Uterus (tissue), 4 donors: ENCODE measurements around the gene RNASET2. TPM values are rescaled to one million over a fixed set of nuclear protein-coding genes. Genes with fewer than 3 reads are reported as not detected.
A peak's percentile ranks its signal among the peaks of the same experiment; 100 is the strongest.

Source experiments
- DNase-seq, 2 donors: peaks; one replicate each; pipeline ENCODE4 v3.0.0-alpha.2; 2019 to 2020
- H3K27ac ChIP-seq, 2 donors: fragments of 200-600 bp; sonication (generic); 1 replicate in 1 of 2; 2 replicates in 1 of 2; pipeline ENCODE4 v1.5.1; 2016 to 2018
- H3K27me3 ChIP-seq, 2 donors: fragments of 200-600 bp; sonication (generic); one replicate each; pipeline ENCODE4 v1.5.1; 2018 to 2019; ENCODE audit warnings: control low read depth in 1 of 2
- H3K36me3 ChIP-seq, 2 donors: fragments of 200-600 bp; sonication (generic); one replicate each; pipeline ENCODE4 v1.5.1; 2019; ENCODE audit warnings: control low read depth in 1 of 2
- H3K4me1 ChIP-seq, 2 donors: fragments of 200-600 bp; sonication (generic); one replicate each; pipeline ENCODE4 v1.5.1; 2018 to 2019; ENCODE audit warnings: control low read depth in 1 of 2
- H3K4me3 ChIP-seq, 2 donors: fragments of 200-600 bp; sonication (generic); 1 replicate in 1 of 2; 2 replicates in 1 of 2; pipeline ENCODE4 v1.5.1; 2018 to 2019; ENCODE audit warnings: mild to moderate bottlenecking in 1 of 2
- H3K9me3 ChIP-seq, 2 donors: fragments of 200-600 bp; sonication (generic); one replicate each; pipeline ENCODE4 v1.5.1; 2019; ENCODE audit warnings: control low read depth in 1 of 2
- CTCF ChIP-seq, 4 experiments: fragments of 200-600 bp in 2 of 4; fragments of 450-650 bp in 2 of 4; sonication (generic) in 2 of 4; IDR thresholded peaks; one replicate each; pipeline ENCODE4 v1.5.1; 2016 to 2019; ENCODE audit warnings: antibody characterized with exemption in 4 of 4, mild to moderate bottlenecking in 2 of 4, moderate library complexity in 1 of 4
- POLR2A ChIP-seq, 2 donors: fragments of 450-650 bp; IDR thresholded peaks; one replicate each; pipeline ENCODE4 v1.6.1; 2016; ENCODE audit warnings: antibody characterized with exemption in 2 of 2, mild to moderate bottlenecking in 1 of 2, moderate library complexity in 1 of 2
- intact Hi-C: fragments of 100-400 bp; cut with DNase I; formaldehyde crosslinking; loops from one replicate; pipeline ENCODE4 v1.15.1; 2023; ENCODE audit warnings: low total_unique reads
- total RNA-seq, 4 donors: library from RNA; depleted of rRNA in 3 of 4; stranded (reverse); fragments of >200 nt in 3 of 4; gene quantifications; one replicate each; pipeline versions ENCODE4 v1.1.0 to v1.2.4, GENCODE V29; 2014 to 2023
- donor health status: DM: yes; HTN: yes; CAD: no.

RNASET2 gene
- total RNA-seq, 4 donors from 2014 or later = 22.0 to 184 (median 30.3) TPM

- TF ChIP-seq CTCF (IDR thresholded peaks at IDR 0.05) (no peak), POLR2A (IDR thresholded peaks at IDR 0.05) (no peak)
- no peaks in the 10 kb centered on the region for H3K9me3 ChIP-seq
- intact Hi-C loops = no loop called here
- H3K27me3 ChIP-seq = no peaks in the 10 kb centered on the region
- no peak for DNase-seq
- no peak overlapping the region for H3K27ac ChIP-seq
- peaks cover 3 to 6% of the 10 kb centered on the region in 2 donors for H3K4me1 ChIP-seq
- no peak overlapping the region for H3K4me3 ChIP-seq
- H3K36me3 ChIP-seq = no peaks in the 10 kb centered on the region
These were observed 3.7 kb upstream of the RNASET2 start for GRCh38 chr6:166959911-166960608.

DNA sequence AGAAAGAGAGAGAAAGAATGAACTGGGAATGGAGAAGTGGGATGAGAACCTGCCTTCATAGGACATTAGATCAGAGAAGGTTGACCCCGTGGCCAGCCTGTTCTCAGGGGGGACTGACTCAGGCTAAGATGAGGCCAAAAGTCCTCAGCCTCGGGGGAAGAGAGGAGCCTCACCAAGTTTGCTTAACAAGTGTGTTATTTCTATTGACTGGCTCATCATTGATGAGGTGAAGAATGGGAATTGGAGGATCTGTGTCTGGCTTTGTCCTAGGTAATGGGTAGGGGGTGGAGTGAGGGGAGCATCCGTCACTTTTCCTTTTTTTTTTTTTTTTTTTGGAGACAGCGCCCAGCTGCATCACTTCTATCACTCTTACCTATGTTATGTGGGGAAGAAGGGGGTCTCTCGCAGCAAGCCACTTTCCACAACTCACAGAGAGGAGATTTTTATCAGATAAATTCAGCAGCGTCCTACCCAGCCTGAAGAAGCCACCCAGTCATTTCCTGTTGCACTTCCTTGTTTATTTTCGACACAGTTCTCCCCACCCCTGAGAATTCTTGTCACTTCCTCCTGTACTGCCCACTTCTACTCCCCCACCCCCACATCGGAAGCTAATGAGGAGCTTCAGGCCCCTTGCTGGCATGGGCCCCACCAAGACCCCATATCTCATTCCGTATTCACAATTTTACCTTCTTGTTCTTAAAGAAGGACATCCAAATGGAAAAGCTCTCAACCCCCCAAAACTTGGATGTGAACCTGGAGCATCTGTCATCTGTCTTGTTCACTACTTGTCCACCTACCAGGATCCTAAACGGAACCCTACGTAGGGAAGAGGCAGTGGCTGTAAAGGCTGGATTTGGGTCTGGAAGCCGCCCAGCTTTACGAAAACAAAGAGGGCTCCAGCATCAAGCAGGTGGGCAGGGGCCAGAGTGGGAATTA is 2.8 kb upstream of the RNASET2 start:
- H3K27me3 ChIP-seq = no peaks in the 10 kb centered on the region
- peaks cover 3 to 6% of the 10 kb centered on the region in 2 donors for H3K4me1 ChIP-seq
- TF ChIP-seq CTCF (IDR thresholded peaks at IDR 0.05) (no peak), POLR2A (IDR thresholded peaks at IDR 0.05) (no peak)
- no peak overlapping the region for H3K27ac ChIP-seq
- no peaks in the 10 kb centered on the region for H3K9me3 ChIP-seq
- intact Hi-C loops = no loop called here
- no peak for DNase-seq
- no peak overlapping the region for H3K4me3 ChIP-seq
- H3K36me3 ChIP-seq = no peaks in the 10 kb centered on the region

- no peak for TF ChIP-seq POLR2A (IDR thresholded peaks at IDR 0.05)
- intact Hi-C loops = no loop called here
- no peak for DNase-seq
- H3K27me3 ChIP-seq = no peaks in the 10 kb centered on the region
- H3K4me3 ChIP-seq = no peak overlapping the region
- H3K9me3 ChIP-seq = no peaks in the 10 kb centered on the region
- peaks cover 3 to 6% of the 10 kb centered on the region in 2 donors for H3K4me1 ChIP-seq
- H3K36me3 ChIP-seq = no peaks in the 10 kb centered on the region
- H3K27ac ChIP-seq = peak overlapping the region in 1 of 2 donors; percentile 86
These were observed 1.4 kb upstream of the RNASET2 start for GRCh38 chr6:166957805-166958076.

DNA sequence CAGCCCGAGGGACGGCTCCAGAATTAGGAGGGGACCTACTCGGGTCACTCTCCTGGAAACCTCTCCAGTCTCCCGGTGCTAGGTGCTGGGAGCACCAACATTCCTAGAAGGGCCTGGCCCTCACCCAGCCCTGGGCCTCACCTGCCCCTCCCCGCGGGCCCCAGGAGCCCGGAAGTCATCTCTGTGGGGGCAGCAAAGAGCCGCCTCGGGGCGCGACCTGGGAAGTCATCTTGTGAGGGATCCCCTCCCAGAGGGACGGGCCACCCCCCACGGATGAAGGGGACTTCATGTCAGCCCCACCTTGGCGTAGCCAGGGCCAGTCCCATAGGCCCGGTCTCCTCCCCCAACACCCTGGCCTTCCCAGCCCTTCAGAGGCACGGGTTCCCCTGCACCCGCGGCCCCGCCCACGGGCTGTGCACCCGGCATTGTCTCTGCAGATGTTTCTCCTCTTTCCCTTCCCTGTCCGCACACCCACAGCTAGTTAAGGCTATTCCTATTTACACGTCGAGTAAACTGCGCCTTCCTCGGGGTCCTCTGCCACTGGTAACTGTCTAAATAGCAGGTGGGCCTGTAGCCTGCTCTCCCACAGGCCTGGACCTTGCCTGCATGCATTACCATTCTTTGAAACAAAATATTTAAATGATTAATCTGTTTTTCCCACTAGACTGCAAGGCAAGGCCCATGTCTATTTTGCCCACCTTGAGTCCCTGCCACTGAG is 896 bp upstream of the RNASET2 start:
- Histone ChIP-seq H3K27me3 (no peaks in the 10 kb centered on the region), H3K4me1 (peaks cover 3 to 6% of the 10 kb centered on the region in 2 donors), H3K9me3 (no peaks in the 10 kb centered on the region), H3K36me3 (no peaks in the 10 kb centered on the region), H3K27ac (peak overlapping the region; percentile 67 to 86), H3K4me3 (peak overlapping the region; percentile 74 to 77)
- peak; percentile 39 to 44 for DNase-seq
- intact Hi-C loops = no loop called here
- TF ChIP-seq CTCF (IDR thresholded peaks at IDR 0.05) = no peak
- TF ChIP-seq POLR2A (IDR thresholded peaks at IDR 0.05) = no peak

DNA sequence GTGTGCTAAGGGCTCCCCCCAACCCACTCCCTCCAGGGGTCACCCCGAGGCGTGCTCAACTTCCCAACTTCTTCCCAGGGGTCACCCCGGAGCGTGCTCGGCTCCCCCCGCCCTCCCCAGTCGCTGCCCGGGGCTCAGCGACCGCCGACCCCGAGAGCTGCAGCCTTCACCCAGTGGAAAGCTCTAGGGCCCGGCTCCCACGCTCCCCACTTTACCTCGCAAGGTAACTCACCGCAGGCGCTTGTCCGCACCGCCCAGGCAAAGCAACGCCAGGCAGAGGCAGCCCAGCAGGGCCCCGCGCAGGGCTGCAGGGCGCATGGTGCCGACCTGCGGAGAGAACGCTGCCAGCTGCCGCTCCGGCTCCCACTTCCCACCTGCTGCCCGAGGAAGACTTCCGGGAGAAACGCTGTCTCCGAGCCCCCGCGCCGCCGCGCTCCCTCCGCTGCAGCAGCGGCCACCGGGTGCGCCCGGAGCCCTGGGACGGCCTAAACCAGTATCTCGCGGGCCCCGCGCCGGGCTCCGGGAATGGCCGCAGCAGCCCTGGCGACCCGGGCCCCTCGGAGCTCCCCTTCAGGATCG is 396 bp downstream of the RNASET2 start:
- H3K9me3 ChIP-seq = no peaks in the 10 kb centered on the region
- H3K4me3 ChIP-seq = peak overlapping the region; percentile 74 to 77
- H3K36me3 ChIP-seq = no peaks in the 10 kb centered on the region
- H3K4me1 ChIP-seq = peaks cover 3 to 6% of the 10 kb centered on the region in 2 donors
- no peak for TF ChIP-seq CTCF (IDR thresholded peaks at IDR 0.05)
- no peak for TF ChIP-seq POLR2A (IDR thresholded peaks at IDR 0.05)
- DNase-seq = no peak
- H3K27me3 ChIP-seq = no peaks in the 10 kb centered on the region
- peak overlapping the region; percentile 9 to 23 for H3K27ac ChIP-seq
- intact Hi-C loops = no loop called here
